A549 (cell line): ENCODE results near the gene JAGN1. TPM values are rescaled to one million over a fixed set of nuclear protein-coding genes. Genes with fewer than 3 reads are reported as not detected.

ENCODE experiments used
- ATAC-seq, 2 experiments: fragments of 200-7000 bp in 1 of 2; fragments of >200 bp in 1 of 2; cut with Nextera tagmentation in 1 of 2; cut with Tn5 transposase in 1 of 2; 3 replicates each; pipeline versions ENCODE4 v1.8.0 to v1.9.1; 2018 to 2020; ENCODE audit warnings: mild to moderate bottlenecking in 1 of 2, moderate library complexity in 1 of 2
- CTCF ChIA-PET: fragments of 300-600 bp; sonication (Branson Sonifier 250); formaldehyde crosslinking; extraction: SDS; loops from one replicate; lab custom pipeline; 2021; ENCODE audit warnings: antibody characterized with exemption, inconsistent platforms; lab: Yijun Ruan, JAX
- POLR2A ChIA-PET: fragments of 350-600 bp; formaldehyde crosslinking; extraction: SDS; loops from one replicate; lab custom pipeline; 2021; ENCODE audit warnings: antibody characterized with exemption, inconsistent platforms; lab: Yijun Ruan, JAX
- DNase-seq, 2 experiments: peaks; one replicate each; pipeline versions ENCODE4 v3.0.0 to v3.0.0-alpha.2; 2011 to 2016; ENCODE audit warnings: low read depth in 1 of 2, low spot score in 1 of 2
- FAIRE-seq: peaks from 2 replicates; lab custom pipeline; 2011; peaks lifted over from hg19 to GRCh38; lab: Jason Lieb, UNC
- H3K27ac ChIP-seq, 2 experiments: fragments of >200 bp; sonication (Bioruptor Twin); formaldehyde crosslinking; 3 replicates each; pipeline ENCODE4 v1.5.1; 2016 to 2017
- H3K4me1 ChIP-seq: fragments of >200 bp; sonication (Bioruptor Twin); formaldehyde crosslinking; 3 replicates; pipeline ENCODE4 v1.6.1; 2016
- H3K4me2 ChIP-seq: fragments of >200 bp; sonication (Bioruptor Twin); formaldehyde crosslinking; 3 replicates; pipeline ENCODE4 v1.6.1; 2016
- H3K4me3 ChIP-seq: fragments of >200 bp; sonication (Bioruptor Twin); formaldehyde crosslinking; 3 replicates; pipeline ENCODE4 v1.5.1; 2016
- H3K9me3 ChIP-seq: fragments of >200 bp; sonication (Bioruptor Twin); formaldehyde crosslinking; 3 replicates; pipeline ENCODE4 v1.6.1; 2016
- CEBPB ChIP-seq, 2 experiments: fragments of >200 bp in 1 of 2; sonication (Bioruptor Twin) in 1 of 2; formaldehyde crosslinking in 1 of 2; IDR thresholded peaks; 2 replicates each; pipeline ENCODE4 v1.6.1; 2012 to 2016
- CHD4 ChIP-seq: fragments of 200-600 bp; sonication (generic); IDR thresholded peaks from 2 replicates; pipeline ENCODE4 v1.6.1; 2016; ENCODE audit warnings: antibody characterized with exemption, mild to moderate bottlenecking, borderline replicate concordance
- EHF ChIP-seq: fragments of 250-450 bp; sonication (Bioruptor Pico); IDR thresholded peaks from 2 replicates; pipeline ENCODE4 v1.5.0; 2020; ENCODE audit warnings: mild to moderate bottlenecking
- EP300 ChIP-seq, 2 experiments: fragments of >200 bp; sonication (Bioruptor Twin); formaldehyde crosslinking; IDR thresholded peaks; 2 replicates in 1 of 2; 3 replicates in 1 of 2; pipeline ENCODE4 v1.6.1; 2016 to 2017
- FOSB ChIP-seq: fragments of 250-450 bp; sonication (Bioruptor Pico); IDR thresholded peaks from 2 replicates; pipeline ENCODE4 v1.5.0; 2020; ENCODE audit warnings: mild to moderate bottlenecking, moderate library complexity
- FOSL2 ChIP-seq, 2 experiments: fragments of 450-650 bp in 1 of 2; fragments of >200 bp in 1 of 2; sonication (Bioruptor Twin) in 1 of 2; formaldehyde crosslinking; IDR thresholded peaks; 2 replicates each; pipeline versions ENCODE4 v1.5.0 to v1.6.1; 2016 to 2020; ENCODE audit warnings: mild to moderate bottlenecking in 1 of 2, moderate library complexity in 1 of 2
- FOXS1 ChIP-seq: fragments of 250-450 bp; sonication (Bioruptor Pico); IDR thresholded peaks from 2 replicates; pipeline ENCODE4 v1.5.0; 2020; ENCODE audit warnings: mild to moderate bottlenecking, moderate library complexity
- GATA3 ChIP-seq: IDR thresholded peaks from 2 replicates; pipeline ENCODE4 v1.6.1; 2012; ENCODE audit warnings: borderline replicate concordance
- HOXB5 ChIP-seq: fragments of 250-450 bp; sonication (Bioruptor Pico); IDR thresholded peaks from 2 replicates; pipeline ENCODE4 v1.5.0; 2020; ENCODE audit warnings: mild to moderate bottlenecking, moderate library complexity
- JUN ChIP-seq, 2 experiments: fragments of >200 bp; sonication (Bioruptor Twin); formaldehyde crosslinking; IDR thresholded peaks; 2 replicates in 1 of 2; 3 replicates in 1 of 2; pipeline ENCODE4 v1.6.1; 2016 to 2017
- JUNB ChIP-seq: fragments of >200 bp; sonication (Bioruptor Twin); formaldehyde crosslinking; IDR thresholded peaks from 2 replicates; pipeline ENCODE4 v1.6.1; 2016
- KDM1A ChIP-seq: fragments of 200-600 bp; sonication (generic); IDR thresholded peaks from 2 replicates; pipeline ENCODE4 v1.6.1; 2016; ENCODE audit warnings: low read depth, mild to moderate bottlenecking
- MYC ChIP-seq: IDR thresholded peaks from 2 replicates; pipeline ENCODE4 v1.6.1; 2012; ENCODE audit warnings: mild to moderate bottlenecking, inconsistent platforms, low read length, improper control_type of control experiment, borderline replicate concordance
- NR3C1 ChIP-seq: fragments of >200 bp; sonication (Bioruptor Twin); formaldehyde crosslinking; IDR thresholded peaks from 3 replicates; pipeline ENCODE4 v1.6.1; 2017
- POLR2A ChIP-seq: IDR thresholded peaks from 2 replicates; pipeline ENCODE4 v1.6.1; 2012; ENCODE audit warnings: mild to moderate bottlenecking, low read length
- POLR2AphosphoS2 ChIP-seq: conservative IDR thresholded peaks from 2 replicates; pipeline ENCODE4 v1.6.1; 2012; ENCODE audit warnings: low read length, improper control_type of control experiment, inconsistent platforms
- RAD21 ChIP-seq, 2 experiments: fragments of >200 bp in 1 of 2; sonication (Bioruptor Twin) in 1 of 2; formaldehyde crosslinking in 1 of 2; IDR thresholded peaks in 1 of 2; conservative IDR thresholded peaks in 1 of 2; 2 replicates in 1 of 2; 3 replicates in 1 of 2; pipeline ENCODE4 v1.6.1; 2012 to 2018; ENCODE audit warnings: inconsistent platforms in 1 of 2
- RARB ChIP-seq: fragments of 250-450 bp; sonication (Bioruptor Pico); IDR thresholded peaks from 2 replicates; pipeline ENCODE4 v1.8.0; 2021; ENCODE audit warnings: mild to moderate bottlenecking, moderate library complexity
- RCOR1 ChIP-seq: fragments of 150-350 bp; IDR thresholded peaks from 2 replicates; pipeline ENCODE4 v1.6.1; 2014; ENCODE audit warnings: antibody characterized with exemption, low read length, low read depth
- TFCP2L1 ChIP-seq: fragments of 250-450 bp; sonication (Bioruptor Pico); IDR thresholded peaks from 2 replicates; pipeline ENCODE4 v1.5.0; 2021; ENCODE audit warnings: mild to moderate bottlenecking
- ZNF302 ChIP-seq: fragments of 250-450 bp; sonication (Bioruptor Pico); IDR thresholded peaks from 2 replicates; pipeline ENCODE4 v1.9.0; 2021; ENCODE audit warnings: inconsistent platforms, mild to moderate bottlenecking, moderate library complexity
- ZSCAN20 ChIP-seq: fragments of 250-450 bp; sonication (Bioruptor Pico); IDR thresholded peaks from 2 replicates; pipeline ENCODE4 v1.8.0; 2022; ENCODE audit warnings: mild to moderate bottlenecking, moderate library complexity
- WGBS: methylation state at CpG from one replicate; pipeline ENCODE4 v1.1.6; 2017; ENCODE audit errors: missing lambda C conversion rate; 5-methylcytosine and 5-hydroxymethylcytosine counted together
- polyA plus RNA-seq, 4 experiments: library from polyadenylated mRNA; depleted of rRNA in 3 of 4; stranded (reverse); fragments of >200 nt; fragmentation: RNase III in 1 of 4; extraction: RNeasy Plus Mini Kit Qiagen cat#74134 plus additional on column Dnase treatment in 1 of 4; gene quantifications; 2 replicates in 3 of 4; 3 replicates in 1 of 4; pipeline ENCODE4 v1.2.3, GENCODE V29; 2011 to 2017
- TF ChIP-seq, protein P1 (sequence below): fragments of >200 bp; sonication (Bioruptor Twin); formaldehyde crosslinking; IDR thresholded peaks from 2 replicates; pipeline ENCODE4 v1.6.1; 2016
- TF ChIP-seq, protein P2 (sequence below): IDR thresholded peaks from 2 replicates; pipeline ENCODE4 v1.6.1; 2012; ENCODE audit warnings: low read depth, borderline replicate concordance
- TF ChIP-seq, protein P3 (sequence below): IDR thresholded peaks from 2 replicates; pipeline ENCODE4 v1.6.1; 2012

The JAGN1 gene
- polyA plus RNA-seq, 2 of the 4 experiments (the other 2 are of a cell fraction), result 48.6 to 63.2 TPM

DNA sequence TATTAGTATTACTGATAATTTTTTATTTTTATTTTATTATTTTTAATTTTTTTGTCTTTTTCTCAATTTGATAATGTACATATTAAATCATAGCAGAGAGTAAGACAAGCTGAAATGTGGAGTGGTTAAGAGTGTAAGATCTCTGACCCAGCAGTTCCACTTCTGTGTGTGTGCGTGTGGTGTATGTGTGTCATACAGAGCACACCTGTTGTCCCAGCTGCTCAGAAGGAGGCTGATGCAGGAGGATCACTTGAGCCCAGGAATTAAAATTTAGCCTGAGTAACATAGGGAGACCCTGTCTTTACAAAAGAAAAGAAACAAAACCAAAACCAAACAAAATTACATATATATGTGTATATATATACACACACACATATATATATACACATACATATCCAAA is 9.0 kb upstream of the JAGN1 start:
- Histone ChIP-seq H3K9me3 (no peaks in the 10 kb centered on the region), H3K27ac (peak overlapping the region in 1 of 2 experiments; percentile 48; a peak in 1 of 6 replicates), H3K4me3 (no peak overlapping the region), H3K4me2 (no peak overlapping the region), H3K4me1 (peaks cover 47% of the 10 kb centered on the region)
- 100% methylated on average over 1 of the region's 1 CpG for WGBS
- ATAC-seq, result no peak
- ChIA-PET POLR2A (interaction anchor here (0.8 kb wide), 1 partner anchor 9 kb away, joined by 4 read pairs; the partner anchor contains the start of gene JAGN1), CTCF (interaction anchor here (0.6 to 3.0 kb wide), 3 partner anchors 52 to 65 kb away, joined by 3 to 16 read pairs (median 3); partner anchors contain the start of gene CRELD1)
- TF ChIP-seq EHF (CRISPR knock-in tag) (no peak), FOSB (CRISPR knock-in tag) (no peak), TFCP2L1 (CRISPR knock-in tag) (no peak), RCOR1 (no peak), NR3C1 (no peak), HOXB5 (CRISPR knock-in tag) (no peak), POLR2A (no peak), RARB (CRISPR knock-in tag) (no peak), KDM1A (no peak), ZNF302 (CRISPR knock-in tag) (no peak)
- TF ChIP-seq, protein P1, sequence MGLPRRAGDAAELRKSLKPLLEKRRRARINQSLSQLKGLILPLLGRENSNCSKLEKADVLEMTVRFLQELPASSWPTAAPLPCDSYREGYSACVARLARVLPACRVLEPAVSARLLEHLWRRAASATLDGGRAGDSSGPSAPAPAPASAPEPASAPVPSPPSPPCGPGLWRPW, result no peak
- TF ChIP-seq, protein P2, sequence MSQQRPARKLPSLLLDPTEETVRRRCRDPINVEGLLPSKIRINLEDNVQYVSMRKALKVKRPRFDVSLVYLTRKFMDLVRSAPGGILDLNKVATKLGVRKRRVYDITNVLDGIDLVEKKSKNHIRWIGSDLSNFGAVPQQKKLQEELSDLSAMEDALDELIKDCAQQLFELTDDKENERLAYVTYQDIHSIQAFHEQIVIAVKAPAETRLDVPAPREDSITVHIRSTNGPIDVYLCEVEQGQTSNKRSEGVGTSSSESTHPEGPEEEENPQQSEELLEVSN, result no peak
- no peak for FAIRE-seq
- no peak for DNase-seq

DNA sequence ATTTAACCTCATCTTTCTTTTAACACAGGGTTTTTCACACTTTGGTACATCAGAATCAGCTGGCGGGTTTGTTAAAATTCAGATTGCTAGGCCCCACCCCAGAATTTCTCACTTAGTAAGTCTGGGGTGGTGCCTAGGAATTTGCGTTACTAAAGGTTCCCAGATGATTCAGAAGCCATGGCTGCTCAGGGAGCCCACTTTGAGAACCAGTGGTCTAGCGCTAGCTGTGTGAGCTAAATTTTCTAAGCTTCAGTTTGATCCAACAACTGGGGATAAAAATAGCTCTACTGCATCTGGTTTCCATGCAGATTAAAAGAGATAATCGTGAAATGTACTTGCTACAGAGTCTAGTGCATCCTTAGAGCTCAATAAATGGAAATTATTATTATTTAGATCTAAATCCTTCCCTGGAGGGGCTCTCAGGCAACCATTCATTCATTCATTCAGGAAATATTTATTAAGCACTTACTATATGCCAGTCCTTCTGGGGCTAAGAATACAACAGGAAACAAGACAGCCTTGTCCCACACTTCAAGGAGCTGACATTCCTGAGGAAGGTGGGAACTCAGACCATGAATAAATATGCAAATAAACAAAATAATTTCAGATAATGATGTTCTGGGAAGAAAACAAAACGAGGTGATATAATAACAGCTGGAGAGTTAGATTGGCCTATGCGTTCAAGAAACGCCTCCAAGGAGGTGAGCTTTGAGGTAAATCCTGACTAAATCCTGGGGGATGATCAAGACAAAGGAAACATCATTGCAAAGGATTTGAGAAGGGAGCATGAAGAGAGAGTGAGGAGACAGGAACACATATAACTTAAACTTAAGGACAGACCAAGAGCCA is 6.5 kb upstream of the JAGN1 start:
- POLR2A ChIA-PET, result interaction anchor here (0.5 to 2.5 kb wide), 9 partner anchors 10 to 63 kb away, joined by 3 to 14 read pairs (median 5); partner anchors contain the start of genes CRELD1 and RPUSD3
- Histone ChIP-seq H3K27ac (peak overlapping the region; percentile 88 to 89), H3K4me3 (no peak overlapping the region), H3K4me1 (peaks cover 36% of the 10 kb centered on the region), H3K4me2 (peak overlapping the region; percentile 71), H3K9me3 (no peaks in the 10 kb centered on the region)
- WGBS, result 63% methylated on average over 7 of the region's 7 CpGs
- no peak for FAIRE-seq
- ATAC-seq, result peak; percentile 53 to 62
- TF ChIP-seq CHD4, result peak; percentile 57; the same call in 1 of the 2 replicates
- no peak for TF ChIP-seq MYC
- CTCF ChIA-PET, result interaction anchor here (0.8 to 3.3 kb wide), 14 partner anchors 9 to 62 kb away, joined by 3 to 17 read pairs (median 4); partner anchors contain the start of gene CRELD1
- peak in 1 of 2 experiments; percentile 66 for DNase-seq

DNA sequence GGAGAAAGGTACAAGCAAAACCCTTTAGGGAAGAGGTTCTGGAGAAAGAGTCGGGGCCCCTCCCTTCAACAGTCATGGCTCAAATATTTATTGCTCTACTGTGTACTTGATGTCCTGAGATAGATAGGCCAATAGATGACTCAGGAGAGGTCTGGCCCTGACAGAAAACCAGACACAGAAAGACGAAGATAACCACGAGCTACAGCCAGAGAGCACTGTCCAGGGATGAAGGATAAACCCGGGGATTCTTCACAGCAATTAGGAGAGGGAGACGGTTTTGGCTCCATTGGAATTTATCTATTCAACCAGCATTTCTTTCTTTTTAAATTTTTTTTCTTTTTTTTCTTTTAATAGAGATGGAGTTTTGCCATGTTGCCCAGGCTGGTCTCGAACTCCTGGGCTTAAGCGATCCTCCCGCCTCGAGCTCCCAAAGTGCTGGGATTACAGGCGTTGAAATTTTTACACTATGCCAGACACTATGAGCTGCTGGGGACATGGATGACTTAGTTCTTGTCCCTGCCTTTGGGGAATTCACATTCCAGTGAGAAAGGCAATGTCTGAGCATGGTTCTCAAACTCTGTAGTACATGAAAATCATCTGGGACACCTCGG is 5.8 kb upstream of the JAGN1 start:
- Histone ChIP-seq H3K9me3 (no peaks in the 10 kb centered on the region), H3K4me1 (peaks cover 31% of the 10 kb centered on the region), H3K4me3 (no peak overlapping the region), H3K27ac (peak overlapping the region; percentile 88 to 89), H3K4me2 (peak overlapping the region; percentile 71)
- WGBS, result 19% methylated on average over 11 of the region's 11 CpGs
- no peak for FAIRE-seq
- ATAC-seq, result peak; percentile 98 to 99
- TF ChIP-seq FOXS1 (CRISPR knock-in tag) (no peak), FOSL2 (IDR thresholded peaks at IDR 0.05) (peak; percentile 86), FOSL2 (CRISPR knock-in tag; IDR thresholded peaks at IDR 0.05) (peak; percentile 94), ZSCAN20 (CRISPR knock-in tag) (0 out of 2 replicates have a peak, but pooled peaks have one; percentile 34), CEBPB (IDR thresholded peaks at IDR 0.05) (peak in 1 of 2 experiments; percentile 53; a peak in 2 of 4 replicates), JUNB (peak; percentile 43; the same call in 1 of the 2 replicates), POLR2AphosphoS2 (no peak), HOXB5 (CRISPR knock-in tag) (no peak), RAD21 (conservative IDR thresholded peaks at IDR 0.05 in 1 of 2, IDR thresholded peaks at IDR 0.05 in 1 of 2) (peak in 1 of 2 experiments; percentile 22; a peak in 1 of 5 replicates), JUN (IDR thresholded peaks at IDR 0.05) (peak in 1 of 2 experiments; percentile 62; a peak in 1 of 5 replicates), GATA3 (peak; percentile 81; the same call in 1 of the 2 replicates), EP300 (IDR thresholded peaks at IDR 0.05) (no peak)
- TF ChIP-seq, protein P3, sequence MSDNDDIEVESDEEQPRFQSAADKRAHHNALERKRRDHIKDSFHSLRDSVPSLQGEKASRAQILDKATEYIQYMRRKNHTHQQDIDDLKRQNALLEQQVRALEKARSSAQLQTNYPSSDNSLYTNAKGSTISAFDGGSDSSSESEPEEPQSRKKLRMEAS, result peak; percentile 67
- TF ChIP-seq, protein P2, result peak; percentile 48; the same call in 1 of the 2 replicates
- DNase-seq, result peak; percentile 93 to 96
- ChIA-PET CTCF (interaction anchor here (0.8 to 3.3 kb wide), 12 partner anchors 10 to 62 kb away, joined by 3 to 17 read pairs (median 4); partner anchors contain the start of gene CRELD1), POLR2A (interaction anchor here (0.5 to 2.5 kb wide), 10 partner anchors 9 to 92 kb away, joined by 3 to 14 read pairs (median 4); partner anchors contain the start of genes CRELD1 and RPUSD3)
